ENCODE data around the gene RAX. TPM values are rescaled to one million over a fixed set of nuclear protein-coding genes. Genes with fewer than 3 reads are reported as not detected.

RAX gene
- total and polyA plus RNA-seq, 2 of the 8 experiments (the other 6 are each of a cell fraction or from before 2014, with no cell fraction given): 0.12 to 0.52 TPM

DNA sequence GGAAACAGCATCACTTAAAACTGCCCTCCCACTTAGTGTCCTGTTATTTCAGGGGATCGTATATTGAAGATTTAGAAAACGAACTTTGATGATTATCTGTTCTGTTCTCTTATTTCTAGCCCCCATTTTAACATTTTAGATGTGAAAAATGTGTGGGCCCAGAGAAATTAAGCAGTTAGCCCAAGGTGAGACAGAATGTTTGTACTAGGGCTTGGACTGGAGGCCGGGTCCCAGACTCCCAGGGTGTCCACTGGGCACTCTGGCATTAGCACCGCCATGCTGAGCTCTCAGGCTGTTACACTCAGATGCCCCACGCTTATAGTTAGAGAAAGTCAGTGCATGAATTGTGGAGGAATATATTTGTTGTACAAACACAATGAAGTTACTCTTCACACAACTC lies 5.5 kb upstream of the RAX start:
- H3K56ac ChIP-seq (replicated peaks; ENCODE audit: insufficient read length, low read depth, low read length): no peak overlapping the region
- no peaks in the 10 kb centered on the region; a peak in 1 of 8 replicates for H3K36me3 ChIP-seq (ENCODE audit: control insufficient read depth in 2 of 4, insufficient read depth in 4 of 4, low read length in 3 of 4)
- no peaks in the 10 kb centered on the region for H3K9me3 ChIP-seq (ENCODE audit: insufficient read depth in 2 of 2, low read depth in 1 of 2, low read length in 1 of 2)
- H2BK20ac ChIP-seq (ENCODE audit: low read length): no peak overlapping the region
- 66% methylated on average over 5 of the region's 5 CpGs; no CpG with 5 or more reads in 1 of the 2 experiments for WGBS, 2 experiments (ENCODE audit: extremely low coverage in 1 of 2, insufficient coverage in 1 of 2, insufficient read length in 1 of 2, insufficient replicate concordance in 2 of 2, low coverage in 1 of 2, low lambda C conversion rate in 2 of 2, missing lambda C conversion rate in 1 of 2)
- peaks cover 21 to 52% (median 39%) of the 10 kb centered on the region in 4 experiments for H3K27me3 ChIP-seq (replicated peaks in 1 of 4; ENCODE audit: control insufficient read depth in 3 of 4, extremely low read depth in 1 of 4, insufficient read depth in 3 of 4, low read length in 3 of 4)
- H2AFZ ChIP-seq (ENCODE audit: low read length): no peak overlapping the region
- H3K14ac ChIP-seq (ENCODE audit: insufficient read length): no peak overlapping the region
- H2BK15ac ChIP-seq (ENCODE audit: low read length): no peak overlapping the region
- no peak overlapping the region for H2BK5ac ChIP-seq (ENCODE audit: low read depth, low read length)
- no peak overlapping the region for H3K27ac ChIP-seq (ENCODE audit: low read depth, low read length)
- DNase-seq (ENCODE audit: low read depth in 1 of 2, low spot score in 2 of 2) (no peak), FAIRE-seq (no peak)
- H4K5ac ChIP-seq (ENCODE audit: insufficient read length, low read depth, low read length): no peak overlapping the region
- no peak overlapping the region for H3K9ac ChIP-seq (replicated peaks in 1 of 4; ENCODE audit: extremely low read depth in 1 of 4, low read depth in 3 of 4, low read length in 3 of 4)
- H3K79me2 ChIP-seq (ENCODE audit: control insufficient read depth in 1 of 2, insufficient read depth in 2 of 2, low read length in 2 of 2): no peaks in the 10 kb centered on the region
- H3K4me3 ChIP-seq (ENCODE audit: extremely low read depth in 1 of 4, insufficient read depth in 2 of 4, low read depth in 3 of 4, low read length in 4 of 4): no peak overlapping the region
- no peak overlapping the region for H4K91ac ChIP-seq (replicated peaks; ENCODE audit: insufficient read length, low read length)
- H2AK5ac ChIP-seq (ENCODE audit: low read depth, low read length): no peak overlapping the region
- H2BK120ac ChIP-seq (replicated peaks; ENCODE audit: low read depth, low read length): no peak overlapping the region
- H4K8ac ChIP-seq (ENCODE audit: extremely low read depth, insufficient read depth, low read length): no peak overlapping the region
- H3K23me2 ChIP-seq (ENCODE audit: low read depth, low read length): peaks cover 5% of the 10 kb centered on the region; the same call in 1 of the 2 replicates
- H4K20me1 ChIP-seq (replicated peaks in 1 of 2; ENCODE audit: control insufficient read depth in 1 of 2, insufficient read depth in 2 of 2, low read length in 2 of 2): peaks cover 0 to 2% of the 10 kb centered on the region in 2 experiments
- peaks cover 2 to 18% (median 8%) of the 10 kb centered on the region in 4 experiments; a peak in 6 of 7 replicates for H3K4me1 ChIP-seq (replicated peaks in 1 of 4; ENCODE audit: control insufficient read depth in 3 of 4, insufficient read depth in 4 of 4, low read length in 3 of 4)
- no peak overlapping the region for H3K18ac ChIP-seq (ENCODE audit: extremely low read depth, low read length)
- H3K79me1 ChIP-seq (ENCODE audit: low read depth, low read length): no peaks in the 10 kb centered on the region
- H3K4me2 ChIP-seq (ENCODE audit: insufficient read depth in 1 of 2, low read depth in 2 of 2, low read length in 2 of 2): no peak overlapping the region
- no peak overlapping the region for H2BK12ac ChIP-seq (ENCODE audit: low read depth, low read length)
- CTCF ChIA-PET (ENCODE audit: partially characterized antibody): interaction anchor here (1.0 to 2.9 kb wide), 7 partner anchors 10 to 124 kb away, joined by 3 to 14 read pairs (median 4); no protein-coding TSS in a partner anchor
- POLR2A ChIA-PET (ENCODE audit: partially characterized antibody): no interaction called here
- no peak overlapping the region for H3K4ac ChIP-seq (replicated peaks; ENCODE audit: insufficient read length, low read depth, low read length)
- H3K23ac ChIP-seq (ENCODE audit: insufficient read length): no peak overlapping the region
- TF ChIP-seq, protein P1, sequence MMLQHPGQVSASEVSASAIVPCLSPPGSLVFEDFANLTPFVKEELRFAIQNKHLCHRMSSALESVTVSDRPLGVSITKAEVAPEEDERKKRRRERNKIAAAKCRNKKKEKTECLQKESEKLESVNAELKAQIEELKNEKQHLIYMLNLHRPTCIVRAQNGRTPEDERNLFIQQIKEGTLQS (IDR thresholded peaks at IDR 0.05; ENCODE audit: insufficient read depth, low read depth, low read length): no peak
